ENCODE data around the gene CYTH1.
"Not testable (repeated sequence)": the region's sequence is repeated elsewhere in the genome, so short reads cannot be mapped to it uniquely, and the experiment has no call there.

The CYTH1 gene

GRCh38 chr17:78687125-78687524 lies 94.9 kb downstream of the CYTH1 start:
- no peak for DNase-seq

- no peak for DNase-seq
Measured at GRCh38 chr17:78684026-78684425, 98.0 kb downstream of the CYTH1 start.

- DNase-seq, result no peak
Measured at GRCh38 chr17:78683408-78683961, 98.6 kb downstream of the CYTH1 start.

GRCh38 chr17:78682363-78682762 lies 99.7 kb downstream of the CYTH1 start:
- no peak for DNase-seq

GRCh38 chr17:78680436-78680835 lies 101.6 kb downstream of the CYTH1 start:
- no peak for DNase-seq

GRCh38 chr17:78679495-78680395 lies 102.3 kb downstream of the CYTH1 start:
- DNase-seq, result no peak

GRCh38 chr17:78678711-78679110 lies 103.4 kb downstream of the CYTH1 start:
- DNase-seq, result no peak

- no peak for DNase-seq
Measured at GRCh38 chr17:78678222-78678557, 103.9 kb downstream of the CYTH1 start.

GRCh38 chr17:78677303-78678221 lies 104.5 kb downstream of the CYTH1 start:
- no peak for DNase-seq

- DNase-seq, result no peak
Measured at GRCh38 chr17:78676412-78677302, 105.4 kb downstream of the CYTH1 start.

GRCh38 chr17:78675836-78676235 lies 106.2 kb downstream of the CYTH1 start:
- DNase-seq, result no peak

- DNase-seq, result no peak
Measured at GRCh38 chr17:78675316-78675616, 106.8 kb downstream of the CYTH1 start.

- DNase-seq, result no peak
Measured at GRCh38 chr17:78674595-78675315, 107.3 kb downstream of the CYTH1 start.

GRCh38 chr17:78674156-78674555 lies 107.9 kb downstream of the CYTH1 start:
- DNase-seq, result no peak

- no peak for DNase-seq
Measured at GRCh38 chr17:78673395-78673794, 108.7 kb downstream of the CYTH1 start.

GRCh38 chr17:78672871-78673371 lies 109.2 kb downstream of the CYTH1 start:
- no peak for DNase-seq

- DNase-seq, result no peak
Measured at GRCh38 chr17:78672005-78672404, 110.1 kb downstream of the CYTH1 start.

GRCh38 chr17:78671726-78672001 lies 110.4 kb downstream of the CYTH1 start:
- not testable (repeated sequence) for DNase-seq

- no peak for DNase-seq
Measured at GRCh38 chr17:78670850-78671725, 111.0 kb downstream of the CYTH1 start.

- DNase-seq, result no peak
Measured at GRCh38 chr17:78669975-78670518, 112.0 kb downstream of the CYTH1 start.
